Dendritic cell treated with granulocyte-macrophage colony-stimulating factor and Interleukin-4, amounts not matched to agents 40 ng/mL and 50 ng/mL, for 4 days (primary cell): ENCODE measurements around the gene PTPN3.

Experiments
- H3K27ac Mint-ChIP-seq: one replicate; pipeline ENCODE4 v1.8.0; 2022; ENCODE audit warnings: mild to moderate bottlenecking, mixed read lengths
- H3K27me3 Mint-ChIP-seq: one replicate; pipeline ENCODE4 v1.8.0; 2022; ENCODE audit warnings: mild to moderate bottlenecking, mixed read lengths
- H3K36me3 Mint-ChIP-seq: one replicate; pipeline ENCODE4 v1.8.0; 2022; ENCODE audit warnings: low read depth, mixed read lengths
- H3K4me1 Mint-ChIP-seq: one replicate; pipeline ENCODE4 v1.8.0; 2022; ENCODE audit warnings: low read depth, mixed read lengths
- H3K4me3 Mint-ChIP-seq: one replicate; pipeline ENCODE4 v1.8.0; 2022; ENCODE audit warnings: mild to moderate bottlenecking, moderate library complexity, mixed read lengths
- H3K9me3 Mint-ChIP-seq: one replicate; pipeline ENCODE4 v1.8.0; 2022; ENCODE audit warnings: mixed read lengths
- intact Hi-C: fragments of 100-400 bp; cut with micrococcal nuclease; formaldehyde crosslinking; loops from one replicate; pipeline ENCODE4 v1.15.0; 2022

PTPN3 gene

GRCh38 chr9:109476642-109477257 lies 21.4 kb downstream of the PTPN3 start:
- Mint-ChIP-seq H3K4me3 (no peak overlapping the region), H3K27ac (no peak overlapping the region), H3K36me3 (no peaks in the 10 kb centered on the region), H3K27me3 (peaks cover 80% of the 10 kb centered on the region), H3K9me3 (no peaks in the 10 kb centered on the region), H3K4me1 (no peaks in the 10 kb centered on the region)
- intact Hi-C loops, result no loop called here

GRCh38 chr9:109475526-109475925 lies 22.6 kb downstream of the PTPN3 start:
- no peaks in the 10 kb centered on the region for H3K4me1 Mint-ChIP-seq
- no peak overlapping the region for H3K27ac Mint-ChIP-seq
- peaks cover 83% of the 10 kb centered on the region for H3K27me3 Mint-ChIP-seq
- intact Hi-C loops, result no loop called here
- no peaks in the 10 kb centered on the region for H3K36me3 Mint-ChIP-seq
- no peaks in the 10 kb centered on the region for H3K9me3 Mint-ChIP-seq
- H3K4me3 Mint-ChIP-seq, result no peak overlapping the region

- Mint-ChIP-seq H3K9me3 (no peaks in the 10 kb centered on the region), H3K27me3 (peaks cover 85% of the 10 kb centered on the region), H3K4me3 (no peak overlapping the region), H3K4me1 (no peaks in the 10 kb centered on the region), H3K27ac (no peak overlapping the region), H3K36me3 (no peaks in the 10 kb centered on the region)
- intact Hi-C loops, result no loop called here
Observed at GRCh38 chr9:109474944-109475343, 23.2 kb downstream of the PTPN3 start.

- Mint-ChIP-seq H3K36me3 (no peaks in the 10 kb centered on the region), H3K27me3 (peaks cover 81% of the 10 kb centered on the region), H3K27ac (no peak overlapping the region), H3K4me1 (no peaks in the 10 kb centered on the region), H3K9me3 (no peaks in the 10 kb centered on the region), H3K4me3 (no peak overlapping the region)
- intact Hi-C loops, result no loop called here
Observed at GRCh38 chr9:109474170-109474569, 23.9 kb downstream of the PTPN3 start.

- intact Hi-C loops, result no loop called here
- H3K4me3 Mint-ChIP-seq, result no peak overlapping the region
- no peak overlapping the region for H3K27ac Mint-ChIP-seq
- H3K4me1 Mint-ChIP-seq, result no peaks in the 10 kb centered on the region
- H3K36me3 Mint-ChIP-seq, result no peaks in the 10 kb centered on the region
- no peaks in the 10 kb centered on the region for H3K9me3 Mint-ChIP-seq
- H3K27me3 Mint-ChIP-seq, result peaks cover 75% of the 10 kb centered on the region
Observed at GRCh38 chr9:109473329-109473728, 24.8 kb downstream of the PTPN3 start.

GRCh38 chr9:109471475-109472393 lies 26.4 kb downstream of the PTPN3 start:
- no peaks in the 10 kb centered on the region for H3K36me3 Mint-ChIP-seq
- H3K4me3 Mint-ChIP-seq, result no peak overlapping the region
- no peaks in the 10 kb centered on the region for H3K4me1 Mint-ChIP-seq
- H3K27ac Mint-ChIP-seq, result no peak overlapping the region
- no peaks in the 10 kb centered on the region for H3K9me3 Mint-ChIP-seq
- intact Hi-C loops, result loop anchor here (2.0 kb wide), 1 partner anchor 227 kb away; no protein-coding TSS in a partner anchor
- H3K27me3 Mint-ChIP-seq, result peaks cover 68% of the 10 kb centered on the region

- H3K36me3 Mint-ChIP-seq, result no peaks in the 10 kb centered on the region
- intact Hi-C loops, result loop anchor here (2.0 kb wide), 1 partner anchor 225 kb away; no protein-coding TSS in a partner anchor
- peaks cover 69% of the 10 kb centered on the region for H3K27me3 Mint-ChIP-seq
- no peaks in the 10 kb centered on the region for H3K9me3 Mint-ChIP-seq
- H3K4me1 Mint-ChIP-seq, result no peaks in the 10 kb centered on the region
- H3K4me3 Mint-ChIP-seq, result no peak overlapping the region
- no peak overlapping the region for H3K27ac Mint-ChIP-seq
Observed at GRCh38 chr9:109469646-109470358, 28.3 kb downstream of the PTPN3 start.

GRCh38 chr9:109468927-109469326 lies 29.2 kb downstream of the PTPN3 start:
- no peak overlapping the region for H3K27ac Mint-ChIP-seq
- H3K9me3 Mint-ChIP-seq, result no peaks in the 10 kb centered on the region
- intact Hi-C loops, result no loop called here
- no peaks in the 10 kb centered on the region for H3K36me3 Mint-ChIP-seq
- H3K4me1 Mint-ChIP-seq, result no peaks in the 10 kb centered on the region
- no peak overlapping the region for H3K4me3 Mint-ChIP-seq
- H3K27me3 Mint-ChIP-seq, result peaks cover 63% of the 10 kb centered on the region

- Mint-ChIP-seq H3K9me3 (no peaks in the 10 kb centered on the region), H3K27ac (no peak overlapping the region), H3K4me3 (no peak overlapping the region), H3K27me3 (peaks cover 62% of the 10 kb centered on the region), H3K36me3 (no peaks in the 10 kb centered on the region), H3K4me1 (no peaks in the 10 kb centered on the region)
- intact Hi-C loops, result no loop called here
Observed at GRCh38 chr9:109467936-109468335, 30.2 kb downstream of the PTPN3 start.

GRCh38 chr9:109466623-109467590 lies 31.2 kb downstream of the PTPN3 start:
- H3K4me3 Mint-ChIP-seq, result no peak overlapping the region

GRCh38 chr9:109463924-109464625 lies 34.0 kb downstream of the PTPN3 start:
- intact Hi-C loops, result no loop called here
- Mint-ChIP-seq H3K27me3 (peaks cover 68% of the 10 kb centered on the region), H3K4me1 (no peaks in the 10 kb centered on the region), H3K27ac (no peak overlapping the region), H3K9me3 (no peaks in the 10 kb centered on the region), H3K36me3 (no peaks in the 10 kb centered on the region), H3K4me3 (no peak overlapping the region)

More at GRCh38 chr9:109466623-109467590, 31.2 kb downstream of the PTPN3 start:
- no peaks in the 10 kb centered on the region for H3K4me1 Mint-ChIP-seq
- no peak overlapping the region for H3K27ac Mint-ChIP-seq
- H3K36me3 Mint-ChIP-seq, result no peaks in the 10 kb centered on the region
- peaks cover 68% of the 10 kb centered on the region for H3K27me3 Mint-ChIP-seq
- no peaks in the 10 kb centered on the region for H3K9me3 Mint-ChIP-seq
- intact Hi-C loops, result no loop called here

GRCh38 chr9:109460576-109460975 lies 37.5 kb downstream of the PTPN3 start:
- no peak overlapping the region for H3K27ac Mint-ChIP-seq
- intact Hi-C loops, result no loop called here
- no peaks in the 10 kb centered on the region for H3K36me3 Mint-ChIP-seq
- H3K27me3 Mint-ChIP-seq, result peaks cover 81% of the 10 kb centered on the region
- H3K4me1 Mint-ChIP-seq, result no peaks in the 10 kb centered on the region
- no peaks in the 10 kb centered on the region for H3K9me3 Mint-ChIP-seq
- H3K4me3 Mint-ChIP-seq, result no peak overlapping the region

- intact Hi-C loops, result no loop called here
- H3K27me3 Mint-ChIP-seq, result peaks cover 81% of the 10 kb centered on the region
Observed at GRCh38 chr9:109459423-109459822, 38.7 kb downstream of the PTPN3 start.

More at GRCh38 chr9:109459423-109459822, 38.7 kb downstream of the PTPN3 start:
- Mint-ChIP-seq H3K27ac (no peak overlapping the region), H3K36me3 (no peaks in the 10 kb centered on the region), H3K4me3 (no peak overlapping the region), H3K9me3 (no peaks in the 10 kb centered on the region), H3K4me1 (no peaks in the 10 kb centered on the region)
